ENCODE measurements around the gene HOPX.

DNA sequence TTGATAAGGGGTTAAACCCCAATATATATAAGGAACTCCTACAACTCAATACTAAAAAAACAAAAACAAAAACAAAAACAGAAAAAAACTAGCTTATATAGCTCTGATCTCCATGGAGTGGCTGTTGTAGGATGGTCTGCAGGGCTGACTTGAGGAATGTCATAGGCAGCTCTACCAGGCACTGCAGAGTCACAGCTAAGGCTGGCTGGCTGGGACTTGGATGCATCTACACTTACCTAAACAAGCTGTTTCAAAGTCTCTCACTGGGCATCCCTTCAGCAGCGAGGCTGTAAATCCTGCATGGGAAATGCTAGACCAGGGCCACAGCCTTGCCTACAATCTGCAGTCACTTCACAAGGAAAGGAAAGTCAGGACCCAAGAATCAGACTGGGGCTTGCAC lies 61.3 kb downstream of the HOPX start:
- TF ChIP-seq CBX8 (IDR thresholded peaks at IDR 0.05) (no peak), CHD2 (IDR thresholded peaks at IDR 0.05; ENCODE audit: low read length, partially characterized antibody) (no peak)

All from A549 (cell line).